HL-60 (cell line): ENCODE results near the gene CGB7.
"Not testable (repeated sequence)": the region's sequence is repeated elsewhere in the genome, so short reads cannot be mapped to it uniquely, and the experiment has no call there.

Experiments used
- GABPA ChIP-seq: IDR thresholded peaks from 2 replicates; pipeline ENCODE4 v1.6.1; 2012; ENCODE audit warnings: low read depth
- POLR2AphosphoS5 ChIP-seq: IDR thresholded peaks from 2 replicates; pipeline ENCODE4 v1.6.1; 2012; ENCODE audit warnings: low read depth
- REST ChIP-seq: IDR thresholded peaks from 2 replicates; pipeline ENCODE4 v1.6.1; 2012; ENCODE audit warnings: low read depth; ENCODE audit not compliant: insufficient replicate concordance
- SPI1 ChIP-seq: IDR thresholded peaks from 2 replicates; pipeline ENCODE4 v1.6.1; 2012; ENCODE audit warnings: low read depth, mild to moderate bottlenecking, borderline replicate concordance
- TF ChIP-seq, protein P1 (sequence below): IDR thresholded peaks from one replicate; pipeline ENCODE4 v1.5.1; 2011; ENCODE audit warnings: low read length, control low read depth, inconsistent platforms; ENCODE audit not compliant: insufficient read depth

DNA sequence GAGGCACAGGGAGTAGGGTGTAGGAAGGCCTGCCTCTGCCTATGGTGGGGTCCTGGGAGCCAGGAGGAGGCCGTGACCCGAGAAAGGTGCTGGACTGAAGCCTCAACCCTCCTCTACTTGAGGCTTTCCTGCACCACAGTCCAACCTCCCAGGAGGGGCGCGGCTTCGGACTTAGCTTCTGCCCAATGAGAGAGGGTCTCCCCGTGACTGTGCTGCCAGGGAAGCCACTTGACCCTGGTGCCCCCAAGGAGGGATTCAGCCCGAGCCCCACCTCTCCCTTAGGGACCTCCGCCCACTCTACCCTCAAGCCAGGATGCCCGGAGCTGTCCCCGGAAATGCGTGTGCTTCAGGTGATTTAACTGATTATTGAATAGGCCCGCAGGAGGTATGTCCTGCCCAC is 8.5 kb downstream of the CGB7 start, which contains the start of gene CGB8:
- TF ChIP-seq, protein P1, sequence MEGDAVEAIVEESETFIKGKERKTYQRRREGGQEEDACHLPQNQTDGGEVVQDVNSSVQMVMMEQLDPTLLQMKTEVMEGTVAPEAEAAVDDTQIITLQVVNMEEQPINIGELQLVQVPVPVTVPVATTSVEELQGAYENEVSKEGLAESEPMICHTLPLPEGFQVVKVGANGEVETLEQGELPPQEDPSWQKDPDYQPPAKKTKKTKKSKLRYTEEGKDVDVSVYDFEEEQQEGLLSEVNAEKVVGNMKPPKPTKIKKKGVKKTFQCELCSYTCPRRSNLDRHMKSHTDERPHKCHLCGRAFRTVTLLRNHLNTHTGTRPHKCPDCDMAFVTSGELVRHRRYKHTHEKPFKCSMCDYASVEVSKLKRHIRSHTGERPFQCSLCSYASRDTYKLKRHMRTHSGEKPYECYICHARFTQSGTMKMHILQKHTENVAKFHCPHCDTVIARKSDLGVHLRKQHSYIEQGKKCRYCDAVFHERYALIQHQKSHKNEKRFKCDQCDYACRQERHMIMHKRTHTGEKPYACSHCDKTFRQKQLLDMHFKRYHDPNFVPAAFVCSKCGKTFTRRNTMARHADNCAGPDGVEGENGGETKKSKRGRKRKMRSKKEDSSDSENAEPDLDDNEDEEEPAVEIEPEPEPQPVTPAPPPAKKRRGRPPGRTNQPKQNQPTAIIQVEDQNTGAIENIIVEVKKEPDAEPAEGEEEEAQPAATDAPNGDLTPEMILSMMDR, result not testable (repeated sequence)
- TF ChIP-seq POLR2AphosphoS5, GABPA, REST, SPI1: not testable (repeated sequence)
